ENCODE measurements around the gene ZNF782. TPM values are rescaled to one million over a fixed set of nuclear protein-coding genes. Genes with fewer than 3 reads are reported as not detected.
"Not testable (repeated sequence)": the region's sequence is repeated elsewhere in the genome, so short reads cannot be mapped to it uniquely, and the experiment has no call there.

Gene ZNF782
- total and polyA plus RNA-seq, 2 of the 8 experiments (the other 6 are each of a cell fraction or from before 2014, with no cell fraction given), result 1.4 to 7.4 TPM

GRCh38 chr9:96900010-96900409, 45.7 kb upstream of the ZNF782 start:
- H4K8ac ChIP-seq (ENCODE audit: extremely low read depth, insufficient read depth, low read length); H4K20me1 ChIP-seq (replicated peaks in 1 of 2; ENCODE audit: control insufficient read depth in 1 of 2, insufficient read depth in 2 of 2, low read length in 2 of 2); H3K27me3 ChIP-seq (replicated peaks in 1 of 4; ENCODE audit: control insufficient read depth in 3 of 4, extremely low read depth in 1 of 4, insufficient read depth in 3 of 4, low read length in 3 of 4); H4K91ac ChIP-seq (replicated peaks; ENCODE audit: insufficient read length, low read length); H3K4me3 ChIP-seq (ENCODE audit: extremely low read depth in 1 of 4, insufficient read depth in 2 of 4, low read depth in 3 of 4, low read length in 4 of 4); H4K5ac ChIP-seq (ENCODE audit: insufficient read length, low read depth, low read length); H2BK20ac ChIP-seq (ENCODE audit: low read length); POLR2A ChIA-PET (ENCODE audit: partially characterized antibody); H3K36me3 ChIP-seq (ENCODE audit: control insufficient read depth in 2 of 4, insufficient read depth in 4 of 4, low read length in 3 of 4); CTCF ChIA-PET (ENCODE audit: partially characterized antibody); H3K9ac ChIP-seq (replicated peaks in 1 of 4; ENCODE audit: extremely low read depth in 1 of 4, low read depth in 3 of 4, low read length in 3 of 4); H2BK12ac ChIP-seq (ENCODE audit: low read depth, low read length); FAIRE-seq; H3K4me1 ChIP-seq (replicated peaks in 1 of 4; ENCODE audit: control insufficient read depth in 3 of 4, insufficient read depth in 4 of 4, low read length in 3 of 4); H3K79me2 ChIP-seq (ENCODE audit: control insufficient read depth in 1 of 2, insufficient read depth in 2 of 2, low read length in 2 of 2); H3K4me2 ChIP-seq (ENCODE audit: insufficient read depth in 1 of 2, low read depth in 2 of 2, low read length in 2 of 2); H3K18ac ChIP-seq (ENCODE audit: extremely low read depth, low read length); H3K14ac ChIP-seq (ENCODE audit: insufficient read length); H3K9me3 ChIP-seq (ENCODE audit: insufficient read depth in 2 of 2, low read depth in 1 of 2, low read length in 1 of 2); H2AFZ ChIP-seq (ENCODE audit: low read length); H3K23me2 ChIP-seq (ENCODE audit: low read depth, low read length); H3K27ac ChIP-seq (ENCODE audit: low read depth, low read length); H2BK15ac ChIP-seq (ENCODE audit: low read length); H3K79me1 ChIP-seq (ENCODE audit: low read depth, low read length); H3K56ac ChIP-seq (replicated peaks; ENCODE audit: insufficient read length, low read depth, low read length); H2BK120ac ChIP-seq (replicated peaks; ENCODE audit: low read depth, low read length); H2AK5ac ChIP-seq (ENCODE audit: low read depth, low read length); H2BK5ac ChIP-seq (ENCODE audit: low read depth, low read length); H3K4ac ChIP-seq (replicated peaks; ENCODE audit: insufficient read length, low read depth, low read length); DNase-seq (ENCODE audit: low read depth in 1 of 2, low spot score in 2 of 2); H3K23ac ChIP-seq (ENCODE audit: insufficient read length): not testable (repeated sequence)
- WGBS, 2 experiments (ENCODE audit: extremely low coverage in 1 of 2, insufficient coverage in 1 of 2, insufficient read length in 1 of 2, insufficient replicate concordance in 2 of 2, low coverage in 1 of 2, low lambda C conversion rate in 2 of 2, missing lambda C conversion rate in 1 of 2), result 90% methylated on average over 1 of the region's 2 CpGs; no CpG with 5 or more reads in 1 of the 2 experiments
